Hindlimb muscle (tissue), 1 donor: ENCODE data around the gene SPATS2L. TPM values are rescaled to one million over a fixed set of nuclear protein-coding genes. Genes with fewer than 3 reads are reported as not detected.
A peak's percentile ranks its signal among the peaks of the same experiment; 100 is the strongest.

Experiments used
- DNase-seq: peaks from one replicate; pipeline ENCODE4 v3.0.0-alpha.2; 2013
- polyA plus RNA-seq: library from polyadenylated mRNA; unstranded; fragments of 120-200 nt; gene quantifications from one replicate; pipeline ENCODE4 v1.2.1, GENCODE V29; 2013; ENCODE audit not compliant: insufficient read length

Gene SPATS2L
- 219 TPM for polyA plus RNA-seq

- DNase-seq, result peak; percentile 89
These were observed at the start of gene SPATS2L for GRCh38 chr2:200306196-200306930. SPATS2L (plus strand) TSS chr2:200306693; CDS start chr2:200389245, 82,552 bp downstream.

GRCh38 chr2:200257570-200257969 lies 48.9 kb upstream of the SPATS2L start:
- no peak for DNase-seq

GRCh38 chr2:200258081-200258480 lies 48.4 kb upstream of the SPATS2L start:
- DNase-seq, result no peak

GRCh38 chr2:200258881-200259576 lies 47.5 kb upstream of the SPATS2L start:
- DNase-seq, result no peak

- DNase-seq, result no peak
These were observed 46.9 kb upstream of the SPATS2L start for GRCh38 chr2:200259577-200259957.

- no peak for DNase-seq
These were observed 44.4 kb upstream of the SPATS2L start for GRCh38 chr2:200262047-200262446.

- DNase-seq, result no peak
These were observed 43.2 kb upstream of the SPATS2L start for GRCh38 chr2:200263279-200263678.

- DNase-seq, result no peak
These were observed 41.9 kb upstream of the SPATS2L start for GRCh38 chr2:200264631-200265030.

GRCh38 chr2:200266406-200266805 lies 40.1 kb upstream of the SPATS2L start:
- DNase-seq, result no peak

- no peak for DNase-seq
These were observed 39.1 kb upstream of the SPATS2L start for GRCh38 chr2:200267350-200267749.

- no peak for DNase-seq
These were observed 35.8 kb upstream of the SPATS2L start for GRCh38 chr2:200270732-200271131.

GRCh38 chr2:200272320-200272719 lies 34.2 kb upstream of the SPATS2L start:
- DNase-seq, result no peak

- no peak for DNase-seq
These were observed 32.1 kb upstream of the SPATS2L start for GRCh38 chr2:200274116-200275075.

- DNase-seq, result peak; percentile 11
These were observed 31.0 kb upstream of the SPATS2L start for GRCh38 chr2:200275295-200276013.

- DNase-seq, result no peak
These were observed 30.0 kb upstream of the SPATS2L start for GRCh38 chr2:200276472-200276871.

- DNase-seq, result no peak
These were observed 27.7 kb upstream of the SPATS2L start for GRCh38 chr2:200278694-200279316.

- DNase-seq, result no peak
These were observed 26.6 kb upstream of the SPATS2L start for GRCh38 chr2:200279857-200280256.

- no peak for DNase-seq
These were observed 19.9 kb upstream of the SPATS2L start for GRCh38 chr2:200286578-200286977.

GRCh38 chr2:200288670-200289429 lies 17.6 kb upstream of the SPATS2L start:
- DNase-seq, result no peak

- no peak for DNase-seq
These were observed 10.4 kb upstream of the SPATS2L start for GRCh38 chr2:200296118-200296517.

- no peak for DNase-seq
These were observed 9.4 kb upstream of the SPATS2L start for GRCh38 chr2:200297100-200297499.
